ENCODE results near the gene KIAA1549. TPM values are rescaled to one million over a fixed set of nuclear protein-coding genes. Genes with fewer than 3 reads are reported as not detected.

The KIAA1549 gene
- total RNA-seq, 1 experiment from 2014 or later = 19.9 TPM

- BruUV-seq (replicated peaks) = no TSS peak
- intact Hi-C loops (cut with micrococcal nuclease; ENCODE audit: unreplicated experiment) = no loop called here
- Mint-ChIP-seq H3K27ac (ENCODE audit: unreplicated experiment) (peak overlapping the region; percentile 34), H3K4me1 (ENCODE audit: low read depth, unreplicated experiment) (peaks cover 25% of the 10 kb centered on the region), H3K36me3 (ENCODE audit: insufficient read depth, unreplicated experiment) (peaks cover 29% of the 10 kb centered on the region), H3K9me3 (ENCODE audit: unreplicated experiment) (no peaks in the 10 kb centered on the region), H3K27me3 (ENCODE audit: insufficient read depth, unreplicated experiment) (no peaks in the 10 kb centered on the region), H3K4me3 (ENCODE audit: unreplicated experiment) (no peak overlapping the region)
- H3K4me1 ChIP-seq = peaks cover 6% of the 10 kb centered on the region; the same call in 1 of the 2 replicates
- no peaks in the 10 kb centered on the region for H3K27me3 ChIP-seq (replicated peaks; ENCODE audit: control insufficient read depth, insufficient read depth, low read length)
- no peak for DNase-seq
- TF ChIP-seq CTCF (IDR thresholded peaks at IDR 0.05; ENCODE audit: insufficient read depth in 1 of 2, low read depth in 1 of 2, low read length in 1 of 2, severe bottlenecking in 1 of 2, unreplicated experiment in 1 of 2) = no peak
- no peaks in the 10 kb centered on the region for H3K9me3 ChIP-seq
- POLR2A ChIA-PET = no interaction called here
- no peak overlapping the region for H3K4me3 ChIP-seq (ENCODE audit: low read depth, low read length)
- no peaks in the 10 kb centered on the region; the same call in 1 of the 2 replicates for H3K36me3 ChIP-seq (ENCODE audit: control insufficient read depth, insufficient read depth, low read length)
- CTCF ChIA-PET = no interaction called here
These were observed 89.8 kb downstream of the KIAA1549 start for GRCh38 chr7:138891446-138891810.

- H3K36me3 ChIP-seq (ENCODE audit: control insufficient read depth, insufficient read depth, low read length) = no peaks in the 10 kb centered on the region; the same call in 1 of the 2 replicates
- CTCF ChIA-PET = no interaction called here
- no peaks in the 10 kb centered on the region for H3K9me3 ChIP-seq
- H3K4me3 Mint-ChIP-seq (ENCODE audit: unreplicated experiment) = no peak overlapping the region
- no peak overlapping the region for H3K4me3 ChIP-seq (ENCODE audit: low read depth, low read length)
- intact Hi-C loops (cut with micrococcal nuclease; ENCODE audit: unreplicated experiment) = no loop called here
- peaks cover 2% of the 10 kb centered on the region; the same call in 1 of the 2 replicates for H3K4me1 ChIP-seq
- H3K27me3 Mint-ChIP-seq (ENCODE audit: insufficient read depth, unreplicated experiment) = no peaks in the 10 kb centered on the region
- peak in 1 of 2 experiments; percentile 42 for DNase-seq
- H3K27me3 ChIP-seq (replicated peaks; ENCODE audit: control insufficient read depth, insufficient read depth, low read length) = no peaks in the 10 kb centered on the region
- peaks cover 23% of the 10 kb centered on the region for H3K36me3 Mint-ChIP-seq (ENCODE audit: insufficient read depth, unreplicated experiment)
- peak overlapping the region; percentile 34 for H3K27ac Mint-ChIP-seq (ENCODE audit: unreplicated experiment)
- H3K4me1 Mint-ChIP-seq (ENCODE audit: low read depth, unreplicated experiment) = peaks cover 18% of the 10 kb centered on the region
- POLR2A ChIA-PET = no interaction called here
- no peaks in the 10 kb centered on the region for H3K9me3 Mint-ChIP-seq (ENCODE audit: unreplicated experiment)
- BruUV-seq (replicated peaks) = no TSS peak
- TF ChIP-seq CTCF (IDR thresholded peaks at IDR 0.05; ENCODE audit: insufficient read depth in 1 of 2, low read depth in 1 of 2, low read length in 1 of 2, severe bottlenecking in 1 of 2, unreplicated experiment in 1 of 2) = no peak
These were observed 90.4 kb downstream of the KIAA1549 start for GRCh38 chr7:138890499-138891445.

- Histone ChIP-seq H3K9me3 (no peaks in the 10 kb centered on the region), H3K27me3 (replicated peaks; ENCODE audit: control insufficient read depth, insufficient read depth, low read length) (no peaks in the 10 kb centered on the region), H3K4me1 (peaks cover 2% of the 10 kb centered on the region), H3K36me3 (ENCODE audit: control insufficient read depth, insufficient read depth, low read length) (no peaks in the 10 kb centered on the region; the same call in 1 of the 2 replicates), H3K4me3 (ENCODE audit: low read depth, low read length) (no peak overlapping the region)
- intact Hi-C loops (cut with micrococcal nuclease; ENCODE audit: unreplicated experiment) = no loop called here
- H3K4me3 Mint-ChIP-seq (ENCODE audit: unreplicated experiment) = no peak overlapping the region
- H3K9me3 Mint-ChIP-seq (ENCODE audit: unreplicated experiment) = no peaks in the 10 kb centered on the region
- DNase-seq = no peak
- H3K4me1 Mint-ChIP-seq (ENCODE audit: low read depth, unreplicated experiment) = peaks cover 17% of the 10 kb centered on the region
- H3K27ac Mint-ChIP-seq (ENCODE audit: unreplicated experiment) = no peak overlapping the region
- H3K27me3 Mint-ChIP-seq (ENCODE audit: insufficient read depth, unreplicated experiment) = no peaks in the 10 kb centered on the region
- POLR2A ChIA-PET = no interaction called here
- no TSS peak for BruUV-seq (replicated peaks)
- peaks cover 15% of the 10 kb centered on the region for H3K36me3 Mint-ChIP-seq (ENCODE audit: insufficient read depth, unreplicated experiment)
- CTCF ChIA-PET = no interaction called here
- TF ChIP-seq CTCF (IDR thresholded peaks at IDR 0.05; ENCODE audit: insufficient read depth in 1 of 2, low read depth in 1 of 2, low read length in 1 of 2, severe bottlenecking in 1 of 2, unreplicated experiment in 1 of 2) = no peak
These were observed 91.3 kb downstream of the KIAA1549 start for GRCh38 chr7:138889582-138890498.

Measured in Caco-2 (cell line).